ENCODE results near the gene ZNF197. TPM values are rescaled to one million over a fixed set of nuclear protein-coding genes. Genes with fewer than 3 reads are reported as not detected.
"Not testable (repeated sequence)": the region's sequence is repeated elsewhere in the genome, so short reads cannot be mapped to it uniquely, and the experiment has no call there.

The ZNF197 gene
- total RNA-seq (1 to 10 TPM; 3.2 to 3.5 TPM), total RNA-seq (8.8 to 63.3 (median 29.0) reads per million in 172 experiments)
- 12.7 TPM for polyA plus RNA-seq (2013, experiment 1 of 2)
- polyA plus RNA-seq (2013, experiment 2 of 2): 15.0 TPM

- intact Hi-C loops (cut with DNase I, micrococcal nuclease): loop anchor here in 1 of 2 experiments (2.0 to 10.0 kb wide), 4 partner anchors 73 to 290 kb away; partner anchors contain the start of genes TCAIM and ZNF445
- POLR2A ChIA-PET: interaction anchor here (0.8 to 2.4 kb wide), 9 partner anchors 8 to 351 kb away, joined by 3 to 9 read pairs (median 4); partner anchors contain the start of genes EXOSC7, KIAA1143, KIF15 and TCAIM
- ATAC-seq (ENCODE audit: poor library complexity) (peak; percentile 56), DNase-seq (peak; percentile 7 to 70 (median 36))
- Histone ChIP-seq H3K36me3 (ENCODE audit: insufficient read depth, low read length) (peaks cover 17% of the 10 kb centered on the region), H3K9me3 (ENCODE audit: control insufficient read depth in 1 of 2, insufficient read depth in 1 of 2, low read length in 2 of 2) (no peaks in the 10 kb centered on the region), H3K4me1 (ENCODE audit: insufficient read depth, low read length) (peaks cover 18% of the 10 kb centered on the region), H3K27ac (ENCODE audit: low read depth in 1 of 2, low read length in 2 of 2) (no peak within 1 kb of the TSS), H3K27me3 (ENCODE audit: control insufficient read depth in 1 of 2, insufficient read depth in 2 of 2, low read length in 2 of 2) (no peaks in the 10 kb centered on the region), H3K4me3 (ENCODE audit: low read length) (peak within 1 kb of the TSS; percentile 93)
- Mint-ChIP-seq H3K4me1 (ENCODE audit: low read depth) (peaks cover 54% of the 10 kb centered on the region), H3K27ac (peak within 1 kb of the TSS; percentile 82), H3K27me3 (no peaks in the 10 kb centered on the region), H3K4me3 (peak within 1 kb of the TSS; percentile 93), H3K9me3 (no peaks in the 10 kb centered on the region), H3K36me3 (ENCODE audit: low read depth) (peaks cover 45% of the 10 kb centered on the region)
- CTCF ChIA-PET: interaction anchor here (1.6 kb wide), 1 partner anchor 93 kb away, joined by 4 read pairs; no protein-coding TSS in a partner anchor
- no peak for TF ChIP-seq CTCF (IDR thresholded peaks at IDR 0.05)
Observed at GRCh38 chr3:44624749-44625480, at the start of gene ZNF197. TSS of gene ZNF197 (plus strand) at chr3:44625036. CDS start at chr3:44629155, 4,119 bp downstream.

- no peaks in the 10 kb centered on the region for H3K4me1 ChIP-seq (ENCODE audit: insufficient read depth, low read length)
- Mint-ChIP-seq H3K9me3 (peaks cover 12% of the 10 kb centered on the region), H3K36me3 (ENCODE audit: low read depth) (peaks cover 37% of the 10 kb centered on the region), H3K4me1 (ENCODE audit: low read depth) (no peaks in the 10 kb centered on the region), H3K27ac (no peak overlapping the region), H3K27me3 (peaks cover 2% of the 10 kb centered on the region), H3K4me3 (no peak overlapping the region)
- H3K9me3 ChIP-seq (ENCODE audit: control insufficient read depth in 1 of 2, insufficient read depth in 1 of 2, low read length in 2 of 2): peaks cover 43 to 66% of the 10 kb centered on the region in 2 experiments
- DNase-seq: no peak
- no peak for ATAC-seq (ENCODE audit: poor library complexity)
- POLR2A ChIA-PET: no interaction called here
- CTCF ChIA-PET: no interaction called here
- intact Hi-C loops (cut with DNase I, micrococcal nuclease): no loop called here
- peaks cover 0 to 3% of the 10 kb centered on the region in 2 experiments for H3K27me3 ChIP-seq (ENCODE audit: control insufficient read depth in 1 of 2, insufficient read depth in 2 of 2, low read length in 2 of 2)
- H3K36me3 ChIP-seq (ENCODE audit: insufficient read depth, low read length): no peaks in the 10 kb centered on the region
- no peak for TF ChIP-seq CTCF (IDR thresholded peaks at IDR 0.05)
- no peak overlapping the region for H3K27ac ChIP-seq (ENCODE audit: low read depth in 1 of 2, low read length in 2 of 2)
- no peak overlapping the region for H3K4me3 ChIP-seq (ENCODE audit: low read length)
Observed at GRCh38 chr3:44576613-44577012, 48.2 kb upstream of the ZNF197 start.

- H3K27ac ChIP-seq (ENCODE audit: low read depth in 1 of 2, low read length in 2 of 2); H3K9me3 Mint-ChIP-seq; H3K27me3 ChIP-seq (ENCODE audit: control insufficient read depth in 1 of 2, insufficient read depth in 2 of 2, low read length in 2 of 2); ATAC-seq (ENCODE audit: poor library complexity); H3K27ac Mint-ChIP-seq; POLR2A ChIA-PET; DNase-seq; H3K36me3 ChIP-seq (ENCODE audit: insufficient read depth, low read length); H3K4me1 ChIP-seq (ENCODE audit: insufficient read depth, low read length); H3K4me1 Mint-ChIP-seq (ENCODE audit: low read depth); H3K4me3 Mint-ChIP-seq; H3K4me3 ChIP-seq (ENCODE audit: low read length); intact Hi-C loops (cut with DNase I, micrococcal nuclease); CTCF ChIA-PET: not testable (repeated sequence)
- peaks cover 34 to 62% of the 10 kb centered on the region in 2 experiments for H3K9me3 ChIP-seq (ENCODE audit: control insufficient read depth in 1 of 2, insufficient read depth in 1 of 2, low read length in 2 of 2)
- H3K27me3 Mint-ChIP-seq: peaks cover 11% of the 10 kb centered on the region
- peaks cover 28% of the 10 kb centered on the region for H3K36me3 Mint-ChIP-seq (ENCODE audit: low read depth)
Observed at GRCh38 chr3:44577354-44577952, 47.4 kb upstream of the ZNF197 start.

- H3K27ac ChIP-seq (ENCODE audit: low read depth in 1 of 2, low read length in 2 of 2); DNase-seq; POLR2A ChIA-PET; H3K36me3 ChIP-seq (ENCODE audit: insufficient read depth, low read length); ATAC-seq (ENCODE audit: poor library complexity); H3K27ac Mint-ChIP-seq; H3K4me1 ChIP-seq (ENCODE audit: insufficient read depth, low read length); CTCF ChIA-PET; H3K9me3 Mint-ChIP-seq; H3K4me3 ChIP-seq (ENCODE audit: low read length); H3K27me3 ChIP-seq (ENCODE audit: control insufficient read depth in 1 of 2, insufficient read depth in 2 of 2, low read length in 2 of 2); intact Hi-C loops (cut with DNase I, micrococcal nuclease); H3K4me3 Mint-ChIP-seq; H3K4me1 Mint-ChIP-seq (ENCODE audit: low read depth): not testable (repeated sequence)
- H3K9me3 ChIP-seq (ENCODE audit: control insufficient read depth in 1 of 2, insufficient read depth in 1 of 2, low read length in 2 of 2): peaks cover 26 to 62% of the 10 kb centered on the region in 2 experiments
- H3K27me3 Mint-ChIP-seq: peaks cover 16% of the 10 kb centered on the region
- H3K36me3 Mint-ChIP-seq (ENCODE audit: low read depth): peaks cover 22% of the 10 kb centered on the region
Observed at GRCh38 chr3:44578316-44578715, 46.5 kb upstream of the ZNF197 start.

GRCh38 chr3:44578924-44579515 is 45.8 kb upstream of the ZNF197 start:
- H3K27me3 ChIP-seq (ENCODE audit: control insufficient read depth in 1 of 2, insufficient read depth in 2 of 2, low read length in 2 of 2); H3K36me3 ChIP-seq (ENCODE audit: insufficient read depth, low read length); H3K27ac ChIP-seq (ENCODE audit: low read depth in 1 of 2, low read length in 2 of 2); CTCF ChIA-PET; ATAC-seq (ENCODE audit: poor library complexity); H3K4me3 Mint-ChIP-seq; H3K27ac Mint-ChIP-seq; H3K4me3 ChIP-seq (ENCODE audit: low read length); H3K4me1 Mint-ChIP-seq (ENCODE audit: low read depth); intact Hi-C loops (cut with DNase I, micrococcal nuclease); DNase-seq; H3K4me1 ChIP-seq (ENCODE audit: insufficient read depth, low read length): not testable (repeated sequence)
- Mint-ChIP-seq H3K27me3 (peaks cover 23% of the 10 kb centered on the region), H3K9me3 (peaks cover 11% of the 10 kb centered on the region), H3K36me3 (ENCODE audit: low read depth) (peaks cover 25% of the 10 kb centered on the region)
- POLR2A ChIA-PET: interaction anchor here (0.6 kb wide), 1 partner anchor 75 kb away, joined by 4 read pairs; no protein-coding TSS in a partner anchor
- peaks cover 19 to 61% of the 10 kb centered on the region in 2 experiments for H3K9me3 ChIP-seq (ENCODE audit: control insufficient read depth in 1 of 2, insufficient read depth in 1 of 2, low read length in 2 of 2)

All from CD4-positive, alpha-beta T cell (primary cell).